ENCODE results near the gene SMARCD2. TPM values are rescaled to one million over a fixed set of nuclear protein-coding genes. Genes with fewer than 3 reads are reported as not detected.
"Not testable (repeated sequence)": the region's sequence is repeated elsewhere in the genome, so short reads cannot be mapped to it uniquely, and the experiment has no call there.

SMARCD2 gene
- total and polyA plus RNA-seq, 2 donors (not counting 1 experiment from before 2014, with no cell fraction given): 51.1 to 87.0 TPM

GRCh38 chr17:63845509-63845908 lies 3.0 kb upstream of the SMARCD2 start:
- Histone ChIP-seq H3K4me2 (ENCODE audit: extremely low read depth, insufficient read depth, low read length) (no peak overlapping the region), H3K79me2 (ENCODE audit: control insufficient read depth, insufficient read depth, low read length) (peaks cover 16% of the 10 kb centered on the region), H4K20me1 (ENCODE audit: control insufficient read depth, extremely low read depth, insufficient read depth, low read length) (no peaks in the 10 kb centered on the region), H3K9ac (ENCODE audit: insufficient read depth, low read length) (no peak overlapping the region), H2AFZ (ENCODE audit: low read length) (no peak overlapping the region), H3K36me3 (ENCODE audit: control insufficient read depth, insufficient read depth, low read length) (no peaks in the 10 kb centered on the region), H3K27me3 (ENCODE audit: control insufficient read depth, insufficient read depth, low read length) (no peaks in the 10 kb centered on the region), H3K4me1 (ENCODE audit: control insufficient read depth, extremely low read depth, insufficient read depth, low read length) (peaks cover 7% of the 10 kb centered on the region), H3K4me3 (replicated peaks in 1 of 4; ENCODE audit: control extremely low read depth in 1 of 4, insufficient read depth in 1 of 4, low read depth in 3 of 4, low read length in 4 of 4) (no peak overlapping the region), H3K27ac (ENCODE audit: insufficient read depth, low read length) (no peak overlapping the region), H3K9me3 (ENCODE audit: control insufficient read depth, insufficient read depth, low read depth, low read length) (no peaks in the 10 kb centered on the region)
- no peak for DNase-seq (ENCODE audit: low read depth in 2 of 2)
- TF ChIP-seq EZH2 (IDR thresholded peaks at IDR 0.05; ENCODE audit: low read length, missing control alignments): no peak
- no peak for TF ChIP-seq CTCF (conservative IDR thresholded peaks at IDR 0.05 in 1 of 2, IDR thresholded peaks at IDR 0.05 in 1 of 2; ENCODE audit: low read depth in 1 of 2, low read length in 2 of 2)

GRCh38 chr17:63843910-63844677 lies 1.6 kb upstream of the SMARCD2 start:
- H3K4me3 ChIP-seq (replicated peaks in 1 of 4; ENCODE audit: control extremely low read depth in 1 of 4, insufficient read depth in 1 of 4, low read depth in 3 of 4, low read length in 4 of 4): peak overlapping the region in 2 of 4 experiments; percentile 54 to 83
- H3K27ac ChIP-seq (ENCODE audit: insufficient read depth, low read length): peak overlapping the region; percentile 80
- no peaks in the 10 kb centered on the region for H3K27me3 ChIP-seq (ENCODE audit: control insufficient read depth, insufficient read depth, low read length)
- H4K20me1 ChIP-seq (ENCODE audit: control insufficient read depth, extremely low read depth, insufficient read depth, low read length): no peaks in the 10 kb centered on the region
- DNase-seq (ENCODE audit: low read depth in 2 of 2): no peak
- TF ChIP-seq CTCF (conservative IDR thresholded peaks at IDR 0.05 in 1 of 2, IDR thresholded peaks at IDR 0.05 in 1 of 2; ENCODE audit: low read depth in 1 of 2, low read length in 2 of 2): no peak
- H3K9ac ChIP-seq (ENCODE audit: insufficient read depth, low read length): no peak overlapping the region
- no peak overlapping the region for H2AFZ ChIP-seq (ENCODE audit: low read length)
- H3K79me2 ChIP-seq (ENCODE audit: control insufficient read depth, insufficient read depth, low read length): peaks cover 28% of the 10 kb centered on the region
- no peaks in the 10 kb centered on the region for H3K9me3 ChIP-seq (ENCODE audit: control insufficient read depth, insufficient read depth, low read depth, low read length)
- H3K4me1 ChIP-seq (ENCODE audit: control insufficient read depth, extremely low read depth, insufficient read depth, low read length): peaks cover 11% of the 10 kb centered on the region
- no peak overlapping the region for H3K4me2 ChIP-seq (ENCODE audit: extremely low read depth, insufficient read depth, low read length)
- no peaks in the 10 kb centered on the region for H3K36me3 ChIP-seq (ENCODE audit: control insufficient read depth, insufficient read depth, low read length)

- peak; percentile 68 to 95 for DNase-seq (ENCODE audit: low read depth in 2 of 2)
Measured at GRCh38 chr17:63843387-63843888, 953 bp upstream of the SMARCD2 start.

More at GRCh38 chr17:63843387-63843888, 953 bp upstream of the SMARCD2 start:
- Histone ChIP-seq H2AFZ (ENCODE audit: low read length) (peak overlapping the region; percentile 11), H3K79me2 (ENCODE audit: control insufficient read depth, insufficient read depth, low read length) (peaks cover 32% of the 10 kb centered on the region), H3K27ac (ENCODE audit: insufficient read depth, low read length) (peak overlapping the region; percentile 80), H3K9ac (ENCODE audit: insufficient read depth, low read length) (peak overlapping the region; percentile 5), H3K4me3 (replicated peaks in 1 of 4; ENCODE audit: control extremely low read depth in 1 of 4, insufficient read depth in 1 of 4, low read depth in 3 of 4, low read length in 4 of 4) (peak overlapping the region; percentile 27 to 83 (median 44)), H3K4me2 (ENCODE audit: extremely low read depth, insufficient read depth, low read length) (peak overlapping the region; percentile 49), H3K4me1 (ENCODE audit: control insufficient read depth, extremely low read depth, insufficient read depth, low read length) (peaks cover 16% of the 10 kb centered on the region)
- H4K20me1 ChIP-seq (ENCODE audit: control insufficient read depth, extremely low read depth, insufficient read depth, low read length); H3K27me3 ChIP-seq (ENCODE audit: control insufficient read depth, insufficient read depth, low read length); H3K9me3 ChIP-seq (ENCODE audit: control insufficient read depth, insufficient read depth, low read depth, low read length); H3K36me3 ChIP-seq (ENCODE audit: control insufficient read depth, insufficient read depth, low read length): not testable (repeated sequence)
